ENCODE measurements around the gene ZBTB39.

The ZBTB39 gene

GRCh38 chr12:57010627-57011247, 4.4 kb upstream of the ZBTB39 start:
- H3K23ac ChIP-seq (ENCODE audit: low read length) = no peak overlapping the region
- H3K4me2 ChIP-seq (ENCODE audit: low read length) = no peak overlapping the region
- DNase-seq = no peak
- no peak overlapping the region for H3K27ac ChIP-seq (ENCODE audit: low read depth, low read length)
- H3K36me3 ChIP-seq (ENCODE audit: control insufficient read depth in 1 of 2, insufficient read depth in 2 of 2, low read length in 2 of 2) = no peaks in the 10 kb centered on the region
- H3K9me3 ChIP-seq (ENCODE audit: insufficient read depth, low read depth, low read length) = no peaks in the 10 kb centered on the region
- H3K18ac ChIP-seq (ENCODE audit: low read length) = no peak overlapping the region
- H2AFZ ChIP-seq (ENCODE audit: insufficient read depth, low read length, poor library complexity) = no peak overlapping the region
- no peak overlapping the region for H4K12ac ChIP-seq (ENCODE audit: low read depth, low read length)
- H2BK120ac ChIP-seq (ENCODE audit: insufficient read depth, low read length, poor library complexity) = no peak overlapping the region
- no peak overlapping the region for H3K14ac ChIP-seq (ENCODE audit: low read length)
- H2AK5ac ChIP-seq (ENCODE audit: low read length) = no peak overlapping the region
- peaks cover 5% of the 10 kb centered on the region for H3K79me1 ChIP-seq (ENCODE audit: low read length)
- no peak overlapping the region for H4K8ac ChIP-seq (ENCODE audit: low read depth, low read length)
- H3K4me3 ChIP-seq (ENCODE audit: low read depth, low read length) = no peak overlapping the region
- no peak overlapping the region for H3K4ac ChIP-seq (ENCODE audit: low read depth, low read length)
- H3K9ac ChIP-seq (ENCODE audit: low read length) = no peak overlapping the region
- peaks cover 5% of the 10 kb centered on the region for H3K79me2 ChIP-seq (ENCODE audit: control insufficient read depth, insufficient read depth, low read length, poor library complexity)
- no peak overlapping the region for H2BK5ac ChIP-seq (ENCODE audit: low read depth, low read length, poor library complexity)
- no peaks in the 10 kb centered on the region for H3K27me3 ChIP-seq (ENCODE audit: insufficient read depth, low read length)
- peaks cover 5% of the 10 kb centered on the region in 2 experiments for H3K4me1 ChIP-seq (ENCODE audit: control insufficient read depth in 1 of 2, insufficient read depth in 2 of 2, low read length in 2 of 2)
- H4K91ac ChIP-seq (ENCODE audit: low read depth, low read length) = no peak overlapping the region
- H2BK12ac ChIP-seq (ENCODE audit: low read length) = no peak overlapping the region
- WGBS (ENCODE audit: extremely low coverage, insufficient coverage, insufficient read length) = no CpG with 5 or more reads among the region's 4 CpGs

GRCh38 chr12:57009949-57010626, 3.7 kb upstream of the ZBTB39 start:
- Histone ChIP-seq H4K91ac (ENCODE audit: low read depth, low read length) (no peak overlapping the region), H3K14ac (ENCODE audit: low read length) (no peak overlapping the region), H2BK120ac (ENCODE audit: insufficient read depth, low read length, poor library complexity) (no peak overlapping the region), H3K18ac (ENCODE audit: low read length) (no peak overlapping the region), H3K27me3 (ENCODE audit: insufficient read depth, low read length) (no peaks in the 10 kb centered on the region), H3K4me3 (ENCODE audit: low read depth, low read length) (no peak overlapping the region), H4K12ac (ENCODE audit: low read depth, low read length) (no peak overlapping the region), H2BK12ac (ENCODE audit: low read length) (no peak overlapping the region), H2BK5ac (ENCODE audit: low read depth, low read length, poor library complexity) (no peak overlapping the region), H2AK5ac (ENCODE audit: low read length) (no peak overlapping the region), H4K8ac (ENCODE audit: low read depth, low read length) (no peak overlapping the region), H3K4ac (ENCODE audit: low read depth, low read length) (no peak overlapping the region), H3K79me1 (ENCODE audit: low read length) (peaks cover 5% of the 10 kb centered on the region), H3K9ac (ENCODE audit: low read length) (no peak overlapping the region), H3K4me2 (ENCODE audit: low read length) (no peak overlapping the region), H3K27ac (ENCODE audit: low read depth, low read length) (no peak overlapping the region), H3K4me1 (ENCODE audit: control insufficient read depth in 1 of 2, insufficient read depth in 2 of 2, low read length in 2 of 2) (peaks cover 4 to 5% of the 10 kb centered on the region in 2 experiments), H2AFZ (ENCODE audit: insufficient read depth, low read length, poor library complexity) (no peak overlapping the region), H3K36me3 (ENCODE audit: control insufficient read depth in 1 of 2, insufficient read depth in 2 of 2, low read length in 2 of 2) (no peaks in the 10 kb centered on the region), H3K9me3 (ENCODE audit: insufficient read depth, low read depth, low read length) (no peaks in the 10 kb centered on the region), H3K79me2 (ENCODE audit: control insufficient read depth, insufficient read depth, low read length, poor library complexity) (peaks cover 6% of the 10 kb centered on the region), H3K23ac (ENCODE audit: low read length) (no peak overlapping the region)
- no CpG with 5 or more reads among the region's 5 CpGs for WGBS (ENCODE audit: extremely low coverage, insufficient coverage, insufficient read length)
- DNase-seq = no peak

- Histone ChIP-seq H3K9me3 (ENCODE audit: insufficient read depth, low read depth, low read length) (no peaks in the 10 kb centered on the region), H2BK5ac (ENCODE audit: low read depth, low read length, poor library complexity) (no peak overlapping the region), H3K36me3 (ENCODE audit: control insufficient read depth in 1 of 2, insufficient read depth in 2 of 2, low read length in 2 of 2) (peaks cover 15 to 16% of the 10 kb centered on the region in 2 experiments), H3K27me3 (ENCODE audit: insufficient read depth, low read length) (no peaks in the 10 kb centered on the region), H3K18ac (ENCODE audit: low read length) (no peak overlapping the region), H3K4me2 (ENCODE audit: low read length) (no peak overlapping the region), H3K9ac (ENCODE audit: low read length) (no peak overlapping the region), H3K4me3 (ENCODE audit: low read depth, low read length) (no peak overlapping the region), H3K79me2 (ENCODE audit: control insufficient read depth, insufficient read depth, low read length, poor library complexity) (peaks cover 6% of the 10 kb centered on the region), H4K91ac (ENCODE audit: low read depth, low read length) (no peak overlapping the region), H3K79me1 (ENCODE audit: low read length) (peaks cover 5% of the 10 kb centered on the region), H2AFZ (ENCODE audit: insufficient read depth, low read length, poor library complexity) (no peak overlapping the region), H3K23ac (ENCODE audit: low read length) (no peak overlapping the region), H2AK5ac (ENCODE audit: low read length) (no peak overlapping the region), H3K27ac (ENCODE audit: low read depth, low read length) (no peak overlapping the region), H4K8ac (ENCODE audit: low read depth, low read length) (no peak overlapping the region), H2BK12ac (ENCODE audit: low read length) (no peak overlapping the region), H3K4ac (ENCODE audit: low read depth, low read length) (no peak overlapping the region), H3K14ac (ENCODE audit: low read length) (no peak overlapping the region), H2BK120ac (ENCODE audit: insufficient read depth, low read length, poor library complexity) (no peak overlapping the region), H4K12ac (ENCODE audit: low read depth, low read length) (no peak overlapping the region), H3K4me1 (ENCODE audit: control insufficient read depth in 1 of 2, insufficient read depth in 2 of 2, low read length in 2 of 2) (peaks cover 4 to 5% of the 10 kb centered on the region in 2 experiments)
- peak in 1 of 2 donors; percentile 81 for DNase-seq
These were observed 1.8 kb upstream of the ZBTB39 start for GRCh38 chr12:57008178-57008577.

GRCh38 chr12:57006809-57007475, 596 bp upstream of the ZBTB39 start:
- Histone ChIP-seq H3K79me1 (ENCODE audit: low read length) (peaks cover 5% of the 10 kb centered on the region), H3K27ac (ENCODE audit: low read depth, low read length) (no peak overlapping the region), H2BK5ac (ENCODE audit: low read depth, low read length, poor library complexity) (no peak overlapping the region), H4K8ac (ENCODE audit: low read depth, low read length) (peak overlapping the region; percentile 6), H4K12ac (ENCODE audit: low read depth, low read length) (no peak overlapping the region), H2BK120ac (ENCODE audit: insufficient read depth, low read length, poor library complexity) (no peak overlapping the region), H3K4me2 (ENCODE audit: low read length) (peak overlapping the region; percentile 47), H3K23ac (ENCODE audit: low read length) (no peak overlapping the region), H3K9ac (ENCODE audit: low read length) (no peak overlapping the region), H2AFZ (ENCODE audit: insufficient read depth, low read length, poor library complexity) (peak overlapping the region; percentile 59), H3K14ac (ENCODE audit: low read length) (no peak overlapping the region), H3K18ac (ENCODE audit: low read length) (no peak overlapping the region), H3K4ac (ENCODE audit: low read depth, low read length) (no peak overlapping the region), H3K27me3 (ENCODE audit: insufficient read depth, low read length) (no peaks in the 10 kb centered on the region), H3K4me1 (ENCODE audit: control insufficient read depth in 1 of 2, insufficient read depth in 2 of 2, low read length in 2 of 2) (peaks cover 7 to 10% of the 10 kb centered on the region in 2 experiments), H3K4me3 (ENCODE audit: low read depth, low read length) (no peak overlapping the region), H2BK12ac (ENCODE audit: low read length) (no peak overlapping the region), H4K91ac (ENCODE audit: low read depth, low read length) (no peak overlapping the region), H3K79me2 (ENCODE audit: control insufficient read depth, insufficient read depth, low read length, poor library complexity) (peaks cover 6% of the 10 kb centered on the region), H2AK5ac (ENCODE audit: low read length) (no peak overlapping the region), H3K36me3 (ENCODE audit: control insufficient read depth in 1 of 2, insufficient read depth in 2 of 2, low read length in 2 of 2) (peaks cover 23 to 27% of the 10 kb centered on the region in 2 experiments), H3K9me3 (ENCODE audit: insufficient read depth, low read depth, low read length) (no peaks in the 10 kb centered on the region)
- DNase-seq = no peak
- 100% methylated on average over 1 of the region's 10 CpGs for WGBS (ENCODE audit: extremely low coverage, insufficient coverage, insufficient read length)
